HG02870 (cell line): ENCODE data around the gene AGFG2.

ENCODE experiments used
- ATAC-seq: cut with Tn5 transposase; IDR thresholded peaks from one replicate; pipeline ENCODE4 v1.9.1; 2021; ENCODE audit warnings: mild to moderate bottlenecking, moderate library complexity; ENCODE audit not compliant: unreplicated experiment

The AGFG2 gene

DNA sequence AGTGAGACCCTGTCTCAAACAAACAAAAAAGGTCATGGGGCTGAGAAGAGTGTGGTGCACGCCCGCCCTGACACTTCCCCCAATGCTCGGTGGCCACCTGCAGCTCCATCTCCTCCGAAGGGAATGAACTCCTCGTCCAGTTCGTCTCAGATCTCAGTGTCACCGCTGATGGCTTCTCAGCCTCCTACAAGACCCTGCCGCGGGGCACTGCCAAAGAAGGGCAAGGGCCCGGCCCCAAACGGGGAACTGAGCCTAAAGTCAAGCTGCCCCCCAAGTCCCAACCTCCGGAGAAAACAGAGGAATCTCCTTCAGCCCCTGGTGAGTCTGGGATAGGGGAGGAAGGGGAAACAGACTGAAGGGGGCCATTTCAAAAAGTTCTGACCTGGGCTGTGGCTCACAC is 67.3 kb downstream of the AGFG2 start:
- ATAC-seq: no peak

DNA sequence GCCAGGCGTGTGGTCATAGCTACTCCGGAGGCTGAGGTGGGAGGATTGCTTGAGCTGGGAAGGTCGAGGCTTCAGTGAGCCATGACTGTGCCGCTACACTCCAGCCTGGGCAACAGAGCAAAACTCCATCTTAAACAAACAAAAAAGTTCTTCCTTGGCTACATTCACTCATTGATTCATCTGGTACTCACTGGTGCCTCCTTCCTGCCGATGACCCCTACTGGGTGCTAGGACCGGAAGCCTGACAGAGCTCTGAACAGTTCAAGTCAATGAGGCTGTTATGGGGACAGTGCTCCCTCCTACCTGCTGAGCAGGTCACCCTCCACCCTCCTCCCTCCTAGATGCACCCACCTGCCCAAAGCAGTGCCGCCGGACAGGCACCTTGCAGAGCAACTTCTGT is 68.1 kb downstream of the AGFG2 start:
- no peak for ATAC-seq

DNA sequence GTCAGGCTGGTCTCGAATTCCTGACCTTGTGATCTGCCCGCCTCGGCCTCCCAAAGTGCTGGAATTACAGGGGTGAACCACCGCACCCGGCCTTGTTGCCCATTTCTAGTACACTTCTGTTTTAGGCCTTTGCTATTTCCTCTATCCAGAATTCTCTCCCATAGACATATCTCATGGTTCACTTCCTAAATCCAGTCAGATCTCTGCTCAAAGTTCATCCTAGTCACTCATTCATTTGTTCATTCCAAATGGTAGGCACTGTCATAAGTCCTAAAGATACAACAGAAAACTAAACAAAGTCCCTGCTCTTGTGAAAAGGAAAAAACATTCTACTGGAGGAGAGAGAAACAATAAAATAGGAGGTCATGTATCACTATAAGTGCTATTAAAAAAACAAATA is 71.0 kb downstream of the AGFG2 start:
- no peak for ATAC-seq

DNA sequence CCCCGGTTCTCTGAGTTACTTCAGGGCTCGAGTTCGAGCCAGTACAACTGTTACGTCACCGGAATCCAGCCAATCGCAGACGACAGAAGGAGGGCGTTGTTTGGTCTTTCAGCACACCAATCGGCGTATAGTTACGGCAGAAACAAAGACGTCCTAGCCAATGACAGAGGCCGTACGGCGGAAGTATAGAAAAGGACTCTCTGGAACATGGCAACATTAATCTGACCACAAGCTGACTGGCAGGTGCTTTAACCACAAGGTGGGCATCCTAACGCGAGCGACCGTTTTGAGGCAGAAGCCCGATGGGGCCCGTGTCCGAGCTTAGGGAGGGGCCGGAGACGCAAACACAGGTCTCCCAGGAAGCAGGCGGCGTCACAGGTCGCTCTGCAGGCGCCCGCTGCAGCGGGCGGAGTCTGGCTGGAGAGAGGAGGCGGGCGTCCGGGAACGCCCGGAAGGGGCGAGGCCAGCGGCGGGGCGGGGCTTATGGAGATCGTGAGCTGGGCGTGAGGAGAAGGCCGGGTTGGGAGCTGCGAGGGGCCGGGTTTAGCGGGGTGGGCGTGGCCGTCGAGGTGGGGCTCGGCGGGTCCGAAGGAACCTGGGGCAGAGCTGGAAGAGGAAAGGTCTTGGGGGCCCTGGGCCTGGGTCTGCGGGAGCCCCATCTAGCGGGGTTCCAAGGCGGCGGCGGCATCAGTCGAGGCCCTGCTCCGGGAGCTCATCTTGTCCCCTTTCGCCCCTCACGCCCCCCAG is 73.2 kb downstream of the AGFG2 start, which contains the start of gene MOSPD3:
MOSPD3 (plus strand) TSS at position 558 of the 747 bp plus-strand sequence. CDS start 252 bp downstream, outside the sequence.
- ATAC-seq: peak; percentile 92

DNA sequence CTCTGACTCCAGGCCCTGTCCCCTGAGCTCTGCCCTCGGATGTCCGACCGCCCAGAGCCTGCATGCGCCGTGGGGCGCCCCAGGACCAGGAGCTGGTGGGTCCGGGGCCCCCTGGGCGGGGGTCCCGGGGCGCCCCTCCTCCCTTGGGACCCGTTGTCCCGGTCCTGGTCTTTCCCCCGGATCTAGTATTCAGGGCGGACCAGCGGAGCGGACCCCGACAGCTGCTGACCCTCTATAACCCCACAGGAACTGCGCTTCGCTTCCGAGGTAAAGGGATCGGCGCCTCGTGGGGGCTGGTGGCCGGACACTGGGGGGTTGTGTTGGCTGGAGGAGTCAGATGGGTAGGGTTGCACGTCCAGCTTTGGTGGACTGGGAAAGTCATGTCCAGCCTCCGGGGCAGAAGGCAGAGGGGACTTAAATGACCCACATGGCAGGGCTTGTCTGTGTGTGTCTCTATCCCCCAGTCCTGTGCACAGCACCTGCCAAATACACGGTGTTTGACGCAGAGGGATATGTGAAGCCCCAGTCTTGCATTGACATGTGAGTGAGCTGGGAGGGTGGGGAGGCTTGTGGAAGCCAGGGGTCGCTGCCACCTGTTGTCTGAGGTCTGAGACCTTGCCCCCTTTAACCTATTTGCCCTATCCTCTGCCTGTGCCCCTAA is 73.9 kb downstream of the AGFG2 start:
- ATAC-seq: no peak

DNA sequence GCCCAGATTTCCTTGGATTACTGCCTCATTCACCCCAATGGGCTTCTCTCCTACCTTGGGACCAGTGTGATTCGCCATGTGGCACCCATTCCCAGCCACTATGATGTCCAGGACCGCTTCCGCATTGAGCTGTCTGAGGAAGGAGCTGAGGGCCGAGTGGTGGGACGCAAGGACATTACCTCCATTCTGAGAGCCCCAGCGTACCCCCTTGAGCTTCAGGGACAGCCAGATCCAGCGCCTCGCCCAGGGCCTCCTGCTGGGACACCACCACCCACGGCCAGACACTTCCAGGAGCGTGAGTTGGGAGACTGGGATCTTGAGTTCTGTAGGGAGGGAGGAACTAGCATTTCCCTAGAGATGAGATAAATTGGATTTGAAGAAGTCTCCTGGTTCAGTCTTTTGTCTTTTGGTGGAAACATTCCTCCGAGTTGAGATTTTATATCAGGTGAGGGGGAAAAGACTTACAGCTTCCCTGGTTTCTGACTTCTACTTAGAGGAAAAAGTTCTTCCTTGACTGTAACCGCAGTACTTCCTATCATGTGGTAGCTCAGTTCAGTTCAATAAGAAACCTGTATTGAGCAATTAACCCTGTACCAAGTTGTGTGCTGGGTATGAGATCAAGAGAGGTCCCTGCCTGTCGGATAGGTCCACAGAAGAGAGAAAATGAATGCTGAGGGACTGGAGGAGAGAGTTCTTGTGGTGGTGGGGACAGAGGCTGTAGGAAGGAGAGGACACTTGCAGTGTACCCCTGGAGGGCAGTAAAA is 74.6 kb downstream of the AGFG2 start:
- no peak for ATAC-seq

DNA sequence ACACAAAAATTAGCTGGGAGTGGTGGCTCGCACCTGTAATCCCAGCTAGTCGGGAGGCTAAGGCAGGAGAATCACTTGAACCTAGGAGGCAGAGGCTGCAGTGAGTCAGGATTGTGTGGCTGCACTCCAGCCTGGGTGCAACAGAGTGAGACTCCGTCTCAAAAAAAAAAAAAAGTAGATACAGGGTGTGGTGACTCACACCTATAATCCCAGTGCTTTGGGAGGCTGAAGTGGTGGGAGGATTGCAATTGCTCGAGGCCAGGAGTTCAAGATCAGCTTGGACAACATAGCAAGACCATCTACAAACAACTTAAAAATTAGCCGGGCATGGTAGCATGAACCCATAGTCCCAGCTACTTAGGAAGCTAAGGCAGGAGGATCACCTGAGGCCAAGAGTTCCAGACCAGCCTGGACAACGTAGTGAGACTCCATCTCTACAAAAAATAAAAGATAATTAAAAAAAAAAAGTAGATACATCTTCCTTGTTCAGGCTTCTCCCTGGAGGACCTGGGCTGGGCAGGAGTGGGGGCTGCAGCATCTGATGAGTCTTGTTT is 75.4 kb downstream of the AGFG2 start:
- ATAC-seq: no peak
